GM19467 (cell line): ENCODE results near the gene SCFD1.
"Not testable (repeated sequence)": the region's sequence is repeated elsewhere in the genome, so short reads cannot be mapped to it uniquely, and the experiment has no call there.

ENCODE experiments used
- ATAC-seq: cut with Tn5 transposase; IDR thresholded peaks from one replicate; pipeline ENCODE4 v1.9.1; 2021; ENCODE audit warnings: mild to moderate bottlenecking, moderate library complexity; ENCODE audit not compliant: unreplicated experiment

SCFD1 gene

GRCh38 chr14:30608533-30609006 is 13.5 kb upstream of the SCFD1 start:
- no peak for ATAC-seq

GRCh38 chr14:30610787-30611343 is 11.3 kb upstream of the SCFD1 start:
- no peak for ATAC-seq

DNA sequence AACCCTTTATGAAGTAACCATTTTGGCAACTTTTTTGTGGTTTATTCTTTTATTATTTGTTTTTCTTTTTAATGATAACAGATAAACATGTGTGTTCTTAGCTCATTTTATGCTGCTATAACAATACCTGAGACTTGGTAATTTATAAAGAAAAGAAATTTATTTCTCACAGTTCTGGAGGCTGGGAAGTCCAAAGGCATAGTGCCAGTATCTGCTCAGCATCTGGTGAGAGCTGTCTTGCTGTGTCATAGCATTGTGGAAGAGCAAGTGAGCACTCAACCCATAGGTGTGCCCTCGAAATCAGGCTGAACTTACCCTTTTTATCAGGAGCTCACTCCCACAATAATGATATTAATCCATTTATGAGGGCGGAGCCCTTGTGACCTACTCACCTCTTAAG is 8.0 kb upstream of the SCFD1 start:
- no peak for ATAC-seq

- peak; percentile 41 for ATAC-seq
These were observed 1.9 kb upstream of the SCFD1 start for GRCh38 chr14:30620178-30620577.

GRCh38 chr14:30621354-30621939 is 672 bp upstream of the SCFD1 start:
- peak; percentile 2 for ATAC-seq

- no peak for ATAC-seq
These were observed 1.5 kb downstream of the SCFD1 start for GRCh38 chr14:30623412-30624131.

- ATAC-seq, result no peak
These were observed 2.0 kb downstream of the SCFD1 start for GRCh38 chr14:30624132-30624423.

DNA sequence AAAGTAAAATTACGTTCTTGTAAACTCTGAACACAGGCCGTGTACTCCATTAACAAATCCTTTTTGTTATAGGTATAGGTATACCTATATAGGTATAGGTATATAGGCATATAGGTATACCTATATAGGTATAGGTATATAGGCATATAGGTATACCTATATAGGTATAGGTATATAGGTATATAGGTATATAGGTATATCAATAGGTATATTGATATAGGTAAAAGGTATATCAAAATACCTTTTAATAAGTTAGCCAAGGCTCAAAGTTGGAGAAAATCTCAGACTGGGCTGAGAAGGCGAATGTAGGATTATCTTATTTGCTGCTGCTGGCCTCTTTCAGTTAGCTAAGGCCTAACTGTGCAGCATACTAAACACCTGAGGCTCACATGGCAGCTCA is 3.4 kb downstream of the SCFD1 start:
- no peak for ATAC-seq

GRCh38 chr14:30629432-30629831 is 7.3 kb downstream of the SCFD1 start:
- not testable (repeated sequence) for ATAC-seq

GRCh38 chr14:30630248-30630647 is 8.1 kb downstream of the SCFD1 start:
- ATAC-seq, result no peak

- ATAC-seq, result no peak
These were observed 10.6 kb downstream of the SCFD1 start for GRCh38 chr14:30632730-30633129.

GRCh38 chr14:30638926-30639325 is 16.8 kb downstream of the SCFD1 start:
- no peak for ATAC-seq

DNA sequence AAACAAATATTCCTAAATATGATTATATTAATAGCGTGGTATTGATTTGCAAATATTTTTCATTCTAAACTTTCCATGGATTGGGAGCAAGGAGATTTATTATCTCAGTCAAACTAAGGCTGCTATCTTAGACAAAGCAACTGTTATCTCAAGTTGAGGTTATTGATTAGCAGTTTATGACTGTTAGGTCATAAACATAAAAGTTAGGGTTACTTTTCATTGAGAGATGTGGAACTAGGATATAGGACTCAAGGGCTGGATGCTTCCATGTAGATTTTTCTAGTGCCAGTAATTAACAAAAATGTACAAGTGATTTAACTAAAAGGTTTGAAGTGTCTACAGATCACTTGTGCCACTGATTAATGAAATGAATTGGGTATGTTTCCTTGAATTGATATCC is 19.1 kb downstream of the SCFD1 start:
- no peak for ATAC-seq

DNA sequence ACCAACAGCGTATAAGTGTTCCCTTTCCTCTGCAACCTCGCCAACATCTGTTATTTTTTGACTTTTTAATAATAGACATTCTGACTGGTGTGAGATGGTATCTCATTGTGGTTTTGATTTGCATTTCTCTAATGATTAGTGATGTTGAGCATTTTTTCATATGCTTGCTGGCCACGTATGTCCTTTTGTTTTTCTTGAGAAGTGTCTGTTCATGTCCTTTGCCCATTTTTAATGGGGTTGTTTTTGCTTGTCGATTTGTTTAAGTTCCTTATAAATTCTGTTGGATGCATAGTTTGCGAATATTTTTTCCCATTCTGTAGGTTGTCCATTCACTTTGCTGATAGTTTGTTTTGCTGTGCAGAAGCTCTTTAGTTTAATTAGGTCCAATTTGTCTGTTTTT is 22.3 kb downstream of the SCFD1 start:
- ATAC-seq, result not testable (repeated sequence)

DNA sequence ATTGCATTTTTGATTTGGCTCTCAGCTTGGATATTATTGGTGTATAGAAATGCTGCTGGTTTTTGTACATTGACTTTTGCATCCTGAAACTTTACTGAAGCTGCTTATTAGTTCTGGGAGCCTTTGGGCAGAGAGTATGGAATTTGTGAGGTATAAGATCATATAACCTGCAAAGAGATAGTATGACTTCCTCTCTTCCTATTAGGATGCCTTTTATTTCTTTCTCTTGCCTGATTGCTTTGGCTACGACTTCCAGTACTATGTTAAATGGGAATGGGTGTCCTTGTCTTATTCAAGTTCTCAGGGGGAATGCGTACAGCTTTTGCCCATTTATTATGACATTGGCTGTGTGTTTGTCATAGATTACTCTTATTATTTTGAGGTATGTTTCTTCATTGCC is 23.5 kb downstream of the SCFD1 start:
- no peak for ATAC-seq

GRCh38 chr14:30648471-30648870 is 26.4 kb downstream of the SCFD1 start:
- no peak for ATAC-seq

DNA sequence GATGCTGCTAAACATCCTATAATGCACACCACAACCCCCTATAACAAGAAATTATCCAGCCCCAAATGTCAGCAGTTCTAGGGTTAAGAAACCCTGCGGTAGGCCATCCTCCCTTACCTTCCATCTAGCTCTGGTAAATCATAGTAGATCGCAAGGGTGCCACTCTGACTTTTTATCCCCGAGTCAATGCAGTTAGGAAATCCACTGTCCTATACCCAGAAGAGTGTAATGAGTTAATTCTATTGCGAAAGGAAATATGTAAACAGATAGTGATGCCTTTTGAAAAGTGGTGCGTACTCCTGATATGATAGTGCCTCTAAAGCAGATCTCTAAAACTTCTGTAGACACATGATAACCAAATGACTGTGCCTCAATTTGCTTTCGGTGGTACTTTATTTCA is 29.8 kb downstream of the SCFD1 start:
- ATAC-seq, result no peak

DNA sequence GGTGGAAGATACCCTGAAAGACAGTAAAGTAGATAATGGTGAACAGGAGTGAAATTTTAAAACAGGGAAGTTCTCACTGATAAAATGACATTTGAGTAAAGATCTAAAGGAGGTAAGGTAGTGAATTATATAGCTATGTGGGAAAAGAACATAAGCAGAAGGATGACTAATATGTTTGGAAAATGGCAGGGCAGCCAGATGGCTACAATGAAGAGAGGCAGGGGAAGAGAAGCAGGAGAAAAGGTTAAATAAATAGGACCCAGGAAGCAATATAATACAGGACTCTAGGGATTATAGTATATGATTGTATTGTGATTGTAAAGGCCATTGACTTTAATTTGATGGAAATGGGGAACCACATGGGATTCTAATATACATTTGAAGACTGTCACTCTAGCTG is 33.0 kb downstream of the SCFD1 start:
- ATAC-seq, result no peak

DNA sequence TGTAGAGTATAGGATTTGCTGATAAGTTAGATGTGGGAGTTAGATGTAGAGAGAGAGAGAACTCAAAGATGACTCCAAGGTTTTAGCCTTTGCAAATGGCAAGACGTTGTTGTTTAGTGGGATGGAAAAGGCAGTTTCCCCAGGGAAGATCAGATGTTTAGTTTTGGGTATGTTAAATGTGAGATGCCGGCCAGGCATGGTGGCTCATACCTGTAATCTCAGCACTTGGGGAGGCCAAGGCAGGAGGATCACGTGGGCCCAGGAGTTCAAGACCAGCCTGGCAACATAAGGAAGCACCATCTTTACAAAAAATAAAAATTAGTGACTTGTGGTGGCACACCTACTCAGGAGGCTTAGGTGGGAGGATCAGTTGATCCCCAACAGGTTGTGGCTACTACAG is 33.5 kb downstream of the SCFD1 start:
- no peak for ATAC-seq

DNA sequence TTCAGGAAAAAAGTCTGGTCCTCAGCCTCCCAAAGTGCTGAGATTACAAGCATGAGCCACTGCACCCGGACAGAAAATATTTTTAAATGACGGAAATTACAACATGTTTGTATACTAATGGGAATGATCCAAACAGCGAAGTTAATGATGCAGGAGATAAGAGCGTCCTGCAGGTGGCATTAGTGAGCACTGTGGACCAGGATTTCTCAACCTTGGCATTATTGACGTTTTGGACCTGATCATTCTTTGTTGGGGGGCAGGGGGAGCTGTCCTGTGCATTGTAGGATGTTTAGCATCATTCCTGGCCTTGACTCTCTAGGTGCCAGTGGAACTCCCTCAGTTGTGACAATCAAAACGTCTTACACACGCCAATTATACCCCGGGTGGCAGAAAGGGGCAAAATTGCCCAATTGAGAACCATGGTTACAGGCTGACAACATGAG is 34.1 kb downstream of the SCFD1 start:
- ATAC-seq, result no peak

GRCh38 chr14:30657050-30657449 is 34.9 kb downstream of the SCFD1 start:
- ATAC-seq, result no peak

GRCh38 chr14:30657606-30658163 is 35.6 kb downstream of the SCFD1 start:
- ATAC-seq, result no peak
